ENCODE measurements around the gene TPCN1. TPM values are rescaled to one million over a fixed set of nuclear protein-coding genes. Genes with fewer than 3 reads are reported as not detected.

TPCN1 gene
- total and polyA plus RNA-seq, 2 of the 13 experiments (the other 11 are each of a cell fraction or from before 2014, with no cell fraction given), result 8.0 to 26.8 TPM

GRCh38 chr12:113271466-113271852 is 50.2 kb downstream of the TPCN1 start:
- Histone ChIP-seq H3K9me3 (ENCODE audit: low read length) (no peaks in the 10 kb centered on the region), H3K4me2 (ENCODE audit: low read depth, low read length) (peak overlapping the region; percentile 67), H2AFZ (ENCODE audit: low read length) (no peak overlapping the region), H4K20me1 (ENCODE audit: insufficient read depth, low read length) (no peaks in the 10 kb centered on the region), H3K36me3 (replicated peaks in 1 of 2; ENCODE audit: control insufficient read depth in 1 of 2, insufficient read depth in 2 of 2, low read length in 2 of 2) (peaks cover 6 to 12% of the 10 kb centered on the region in 2 experiments; a peak in 4 of 5 replicates), H3K27ac (ENCODE audit: extremely low read length, insufficient read depth, low read length) (peak overlapping the region; percentile 41), H3K4me1 (ENCODE audit: insufficient read depth, low read length) (peaks cover 43% of the 10 kb centered on the region), H3K79me2 (ENCODE audit: insufficient read depth, low read length) (no peaks in the 10 kb centered on the region), H3K27me3 (ENCODE audit: control insufficient read depth in 1 of 2, insufficient read depth in 2 of 2, low read length in 2 of 2) (no peaks in the 10 kb centered on the region), H3K4me3 (replicated peaks in 1 of 3; ENCODE audit: insufficient read depth in 1 of 3, low read depth in 2 of 3, low read length in 3 of 3) (no peak overlapping the region), H3K9ac (ENCODE audit: insufficient read depth, low read depth, low read length) (peak overlapping the region; percentile 35; the same call in 1 of the 2 replicates)
- DNase-seq (ENCODE audit: low spot score) (no peak), FAIRE-seq (no peak), ATAC-seq (no peak)
- intact Hi-C loops (cut with micrococcal nuclease; ENCODE audit: unreplicated experiment) (loop anchor here (10.0 kb wide), 1 partner anchor 77 kb away; no protein-coding TSS in a partner anchor), in situ Hi-C loops (cut with HindIII; ENCODE audit: extremely low pct_ligation_motif_present, low pct_unique_long_range_greater_than_20kb) (no loop called here)
- ChIA-PET CTCF (ENCODE audit: low intra/inter-chr PET ratio, low total read pairs) (no interaction called here), POLR2A (interaction anchor here (1.0 to 1.1 kb wide), 3 partner anchors 17 to 48 kb away, joined by 3 to 5 read pairs (median 5); no protein-coding TSS in a partner anchor)
- WGBS (ENCODE audit: low lambda C conversion rate), result 88% methylated on average over 10 of the region's 10 CpGs
- BruUV-seq (replicated peaks), result no TSS peak
- TF ChIP-seq ZNF350 (CRISPR knock-in tag; IDR thresholded peaks at IDR 0.05; ENCODE audit: borderline replicate concordance, low read depth) (no peak), HNRNPK (IDR thresholded peaks at IDR 0.05; ENCODE audit: low read depth, low read length, poor library complexity, severe bottlenecking) (no peak), GFI1 (CRISPR knock-in tag; IDR thresholded peaks at IDR 0.05; ENCODE audit: borderline replicate concordance) (no peak), ZMAT3 (CRISPR knock-in tag; conservative IDR thresholded peaks at IDR 0.05) (no peak), ZNF761 (CRISPR knock-in tag; conservative IDR thresholded peaks at IDR 0.05) (no peak), ZNF576 (CRISPR knock-in tag; IDR thresholded peaks at IDR 0.05) (no peak), HOXA9 (CRISPR knock-in tag; IDR thresholded peaks at IDR 0.05; ENCODE audit: borderline replicate concordance) (no peak), ELK4 (CRISPR knock-in tag; IDR thresholded peaks at IDR 0.05; ENCODE audit: borderline replicate concordance) (no peak), ZBTB46 (CRISPR knock-in tag; IDR thresholded peaks at IDR 0.05; ENCODE audit: borderline replicate concordance) (no peak), E2F5 (CRISPR knock-in tag; conservative IDR thresholded peaks at IDR 0.05) (no peak), NFKBIZ (CRISPR knock-in tag; IDR thresholded peaks at IDR 0.05) (no peak), ZNF414 (CRISPR knock-in tag; IDR thresholded peaks at IDR 0.05) (no peak), CCDC6 (CRISPR knock-in tag; IDR thresholded peaks at IDR 0.05) (no peak), DNMT3B (CRISPR knock-in tag; conservative IDR thresholded peaks at IDR 0.05) (no peak), ZNF552 (CRISPR knock-in tag; IDR thresholded peaks at IDR 0.05; ENCODE audit: borderline replicate concordance) (no peak), GZF1 (CRISPR knock-in tag; IDR thresholded peaks at IDR 0.05) (no peak), ETS1 (CRISPR knock-in tag; IDR thresholded peaks at IDR 0.05) (no peak)
